GM12878 (cell line): Measurements from ENCODE around the gene SIT1. TPM values are rescaled to one million over a fixed set of nuclear protein-coding genes. Genes with fewer than 3 reads are reported as not detected.

Source experiments
- ATAC-seq: fragments of 200-7000 bp; cut with Tn5 transposase; 3 replicates; pipeline ENCODE4 v1.9.1; 2020; ENCODE audit warnings: mild to moderate bottlenecking, moderate library complexity
- BruUV-seq: library from RNA; stranded (reverse); fragments of 400-500 nt; replicated peaks from 2 replicates; lab custom pipeline; 2021; lab: Mats Ljungman, UMichigan
- CTCF ChIA-PET: fragments of 300-600 bp; sonication (Branson Sonifier 250); formaldehyde crosslinking; extraction: SDS; loops from one replicate; lab custom pipeline; 2021; ENCODE audit warnings: inconsistent platforms; lab: Yijun Ruan, JAX
- POLR2A ChIA-PET: fragments of 350-600 bp; formaldehyde crosslinking; extraction: SDS; loops from one replicate; lab custom pipeline; 2021; ENCODE audit warnings: inconsistent platforms; lab: Charles Lee
- RAD21 ChIA-PET: fragments of 300-600 bp; sonication (Branson Sonifier 250); formaldehyde crosslinking; loops from one replicate; lab custom pipeline; 2023; ENCODE audit warnings: antibody characterized with exemption; ENCODE audit not compliant: unreplicated experiment; lab: Charles Lee
- SMC1A ChIA-PET: fragments of 300-600 bp; sonication (Branson Sonifier 250); formaldehyde crosslinking; loops from one replicate; lab custom pipeline; 2023; ENCODE audit not compliant: unreplicated experiment, uncharacterized antibody; lab: Charles Lee
- DNase-seq: peaks from one replicate; pipeline ENCODE4 v3.0.0-alpha.2; 2011; ENCODE audit warnings: low read depth, low spot score
- FAIRE-seq: peaks from 3 replicates; lab custom pipeline; 2011; peaks lifted over from hg19 to GRCh38; lab: Jason Lieb, UNC
- H2AFZ ChIP-seq: 2 replicates; pipeline ENCODE4 v1.6.0; 2011; ENCODE audit warnings: low read depth, low read length, control low read depth; ENCODE audit not compliant: control insufficient read depth
- H3K27ac ChIP-seq: 2 replicates; pipeline ENCODE4 v1.5.1; 2011; ENCODE audit warnings: control low read depth; ENCODE audit not compliant: control insufficient read depth, insufficient read depth
- H3K27me3 ChIP-seq, 2 experiments: replicated peaks in 1 of 2; 2 replicates each; pipeline versions ENCODE4 v1.6.0 to v1.6.1; 2011; ENCODE audit warnings: low read length in 1 of 2; ENCODE audit not compliant: control insufficient read depth in 2 of 2, insufficient read depth in 2 of 2
- H3K36me3 ChIP-seq, 2 experiments: 2 replicates each; pipeline ENCODE4 v1.5.1; 2011; ENCODE audit warnings: low read length in 1 of 2; ENCODE audit not compliant: control insufficient read depth in 2 of 2, insufficient read depth in 2 of 2
- H3K4me1 ChIP-seq: 2 replicates; pipeline ENCODE4 v1.6.1; 2011; ENCODE audit warnings: mild to moderate bottlenecking, low read length, moderate library complexity, mixed read lengths; ENCODE audit not compliant: control insufficient read depth, insufficient read depth
- H3K4me2 ChIP-seq: 2 replicates; pipeline ENCODE4 v1.6.0; 2011; ENCODE audit warnings: control low read depth; ENCODE audit not compliant: control insufficient read depth, insufficient read depth
- H3K4me3 ChIP-seq: fragments of 200-600 bp; sonication (generic); 2 replicates; pipeline ENCODE4 v1.5.1; 2016
- H3K79me2 ChIP-seq: 2 replicates; pipeline ENCODE4 v1.6.0; 2011; ENCODE audit warnings: low read length; ENCODE audit not compliant: control insufficient read depth, insufficient read depth
- H3K9ac ChIP-seq: 2 replicates; pipeline ENCODE4 v1.8.0; 2011; ENCODE audit warnings: low read length, control low read depth, mixed read lengths; ENCODE audit not compliant: control insufficient read depth, insufficient read depth
- H3K9me3 ChIP-seq: replicated peaks from 3 replicates; pipeline ENCODE4 v1.5.1; 2011; ENCODE audit warnings: mild to moderate bottlenecking, low read length; ENCODE audit not compliant: control insufficient read depth, insufficient read depth
- H4K20me1 ChIP-seq: 2 replicates; pipeline ENCODE4 v1.6.0; 2011; ENCODE audit not compliant: control insufficient read depth, insufficient read depth
- CHD4 ChIP-seq: fragments of 200-600 bp; sonication (generic); IDR thresholded peaks from 2 replicates; pipeline ENCODE4 v1.6.1; 2016; ENCODE audit warnings: mild to moderate bottlenecking
- DPF2 ChIP-seq: fragments of 450-650 bp; IDR thresholded peaks from 2 replicates; pipeline ENCODE4 v1.6.1; 2017; ENCODE audit warnings: mild to moderate bottlenecking
- IKZF1 ChIP-seq: fragments of 450-650 bp; conservative IDR thresholded peaks from 2 replicates; pipeline ENCODE4 v1.6.1; 2017; ENCODE audit warnings: antibody characterized with exemption, mild to moderate bottlenecking
- IRF5 ChIP-seq: fragments of 450-650 bp; IDR thresholded peaks from 2 replicates; pipeline ENCODE4 v1.6.1; 2017; ENCODE audit warnings: borderline replicate concordance
- NRF1 ChIP-seq: conservative IDR thresholded peaks from 2 replicates; pipeline ENCODE4 v1.6.1; 2011; ENCODE audit warnings: mild to moderate bottlenecking, low read depth, low read length, improper control_type of control experiment
- RAD51 ChIP-seq: fragments of 450-650 bp; IDR thresholded peaks from 2 replicates; pipeline ENCODE4 v1.6.1; 2016; ENCODE audit warnings: moderate library complexity, mild to moderate bottlenecking, inconsistent platforms
- SMAD5 ChIP-seq: IDR thresholded peaks from 2 replicates; pipeline ENCODE4 v1.6.1; 2016; ENCODE audit warnings: antibody characterized with exemption, low read depth
- SPI1 ChIP-seq: IDR thresholded peaks from 2 replicates; pipeline ENCODE4 v1.6.1; 2011; ENCODE audit warnings: low read depth, mild to moderate bottlenecking, low read length, moderate library complexity, borderline replicate concordance; ENCODE audit not compliant: insufficient read depth
- YY1 ChIP-seq: IDR thresholded peaks from 2 replicates; pipeline ENCODE4 v1.6.1; 2011; ENCODE audit warnings: low read depth, mild to moderate bottlenecking, low read length
- ZNF622 ChIP-seq: fragments of 450-650 bp; IDR thresholded peaks from 2 replicates; pipeline ENCODE4 v1.6.1; 2017; ENCODE audit warnings: mild to moderate bottlenecking, inconsistent platforms
- WGBS: methylation state at CpG from one replicate; pipeline ENCODE4 v1.1.6; 2016; ENCODE audit warnings: low lambda C conversion rate; ENCODE audit not compliant: insufficient replicate concordance, insufficient coverage; ENCODE audit errors: missing lambda C conversion rate; 5-methylcytosine and 5-hydroxymethylcytosine counted together
- in situ Hi-C: fragments of 300-500 bp; cut with MboI; formaldehyde crosslinking; loops from 9 replicates; pipeline ENCODE4 v1.14.3; 2018; ENCODE audit warnings: mixed read lengths
- intact Hi-C: fragments of 100-400 bp; cut with micrococcal nuclease; formaldehyde crosslinking; loops from one replicate; pipeline ENCODE4 v1.14.2; 2022; ENCODE audit not compliant: unreplicated experiment
- polyA plus RNA-seq, 11 experiments: library from polyadenylated mRNA; depleted of rRNA in 4 of 11; unstranded in 6 of 11; stranded (reverse) in 5 of 11; fragments of >200 nt; fragmentation: Nextera tagmentation in 4 of 11; fragmentation: Illumina TruSeq in 1 of 11; extraction: Ambion mirVana in 4 of 11; extraction: Trizol in 1 of 11; gene quantifications; 1 replicate in 1 of 11; 2 replicates in 10 of 11; pipeline versions ENCODE4 v1.2.1 to v1.2.3, GENCODE V29; 2011 to 2016; ENCODE audit warnings: inconsistent platforms in 2 of 11, missing spikeins in 2 of 11, low read depth in 1 of 11
- total RNA-seq, 4 experiments: library from RNA; depleted of rRNA in 3 of 4; stranded (reverse); fragments of >200 nt in 3 of 4; fragmentation: Illumina TruSeq in 1 of 4; extraction: Trizol in 1 of 4; gene quantifications; 2 replicates each; pipeline versions ENCODE4 v1.2.1 to v1.2.3, GENCODE V29; 2013 to 2021

The SIT1 gene
- total and polyA plus RNA-seq, 10 of the 15 experiments (the other 5 are each of a cell fraction or from before 2014, with no cell fraction given): 0.97 to 137 (median 59.7) TPM

- in situ Hi-C loops: no loop called here
- ChIA-PET CTCF (interaction anchor here (0.7 to 2.5 kb wide), 4 partner anchors 11 to 30 kb away, joined by 3 to 9 read pairs (median 8); partner anchors contain the start of gene ARHGEF39), SMC1A (interaction anchor here (0.9 to 1.7 kb wide), 3 partner anchors 10 to 16 kb away, joined by 3 to 4 read pairs (median 3); no protein-coding TSS in a partner anchor)
- Histone ChIP-seq H3K9ac (no peak overlapping the region), H3K4me2 (peak overlapping the region; percentile 69), H3K4me1 (peaks cover 8% of the 10 kb centered on the region)
- 21% methylated on average over 50 of the region's 51 CpGs for WGBS
- FAIRE-seq: no peak
- TF ChIP-seq SMAD5: no peak
- no peak for TF ChIP-seq SPI1
- no peak for TF ChIP-seq IRF5
- peak; percentile 55 for TF ChIP-seq YY1
- TF ChIP-seq IKZF1: 0 out of 2 replicates have a peak, but pooled peaks have one; percentile 32
- no peak for TF ChIP-seq ZNF622
- no peak for TF ChIP-seq RAD51
- TF ChIP-seq DPF2: 0 out of 2 replicates have a peak, but pooled peaks have one; percentile 16
- no peak for TF ChIP-seq CHD4
- peak; percentile 28; the same call in 1 of the 2 replicates for TF ChIP-seq NRF1
- TF ChIP-seq, all 136 proteins: peak for 4
- Histone ChIP-seq H3K27me3 (peaks cover 3 to 7% of the 10 kb centered on the region in 2 experiments), H4K20me1 (no peaks in the 10 kb centered on the region), H3K4me3 (peak overlapping the region; percentile 22; the same call in 1 of the 2 replicates), H3K9me3 (no peaks in the 10 kb centered on the region), H2AFZ (peak overlapping the region; percentile 41), H3K36me3 (no peaks in the 10 kb centered on the region), H3K79me2 (no peaks in the 10 kb centered on the region), H3K27ac (no peak overlapping the region)
- DNase-seq (no peak), ATAC-seq (peak; percentile 66)
- ChIA-PET POLR2A (interaction anchor here (0.6 to 1.9 kb wide), 3 partner anchors 10 to 18 kb away, joined by 3 to 11 read pairs (median 7); partner anchors contain the start of genes ARHGEF39, CCDC107 and RMRP), RAD21 (interaction anchor here (0.9 to 1.1 kb wide), 2 partner anchors 21 to 1272 kb away, joined by 3 to 4 read pairs; no protein-coding TSS in a partner anchor)
- intact Hi-C loops: no loop called here
- no TSS peak for BruUV-seq
Observed at GRCh38 chr9:35675732-35676392, 25.1 kb upstream of the SIT1 start.
